RWPE2 (cell line): ENCODE data around the gene CCDC61.

Experiments used
- ATAC-seq: fragments of 200-7000 bp; cut with Tn5 transposase; 3 replicates; pipeline ENCODE4 v1.9.1; 2021; ENCODE audit warnings: low read depth
- DNase-seq: peaks from one replicate; pipeline ENCODE4 v3.0.0-alpha.2; 2020; ENCODE audit warnings: low spot score
- H3K27ac ChIP-seq: fragments of 450-650 bp; 2 replicates; pipeline ENCODE4 v1.5.1; 2017; ENCODE audit warnings: mild to moderate bottlenecking; ENCODE audit not compliant: poor library complexity, severe bottlenecking
- H3K27me3 ChIP-seq: fragments of 250-450 bp; sonication (Bioruptor Pico); 2 replicates; pipeline ENCODE4 v1.5.1; 2021; ENCODE audit warnings: mild to moderate bottlenecking, moderate library complexity; ENCODE audit not compliant: insufficient read depth, poor library complexity, severe bottlenecking
- H3K36me3 ChIP-seq: fragments of 250-450 bp; sonication (Bioruptor Pico); 2 replicates; pipeline ENCODE4 v1.5.1; 2020; ENCODE audit warnings: low read depth, mild to moderate bottlenecking, moderate library complexity
- H3K4me1 ChIP-seq: fragments of 250-450 bp; sonication (Bioruptor Pico); 2 replicates; pipeline ENCODE4 v1.5.1; 2021; ENCODE audit warnings: mild to moderate bottlenecking, moderate library complexity; ENCODE audit not compliant: insufficient read depth, poor library complexity, severe bottlenecking
- H3K4me3 ChIP-seq: fragments of 250-450 bp; sonication (Bioruptor Pico); 2 replicates; pipeline ENCODE4 v1.5.1; 2021; ENCODE audit warnings: mild to moderate bottlenecking, moderate library complexity; ENCODE audit not compliant: severe bottlenecking
- H3K9me3 ChIP-seq: fragments of 250-450 bp; sonication (Bioruptor Pico); 2 replicates; pipeline ENCODE4 v1.5.1; 2021; ENCODE audit warnings: mild to moderate bottlenecking, moderate library complexity; ENCODE audit not compliant: severe bottlenecking
- TF ChIP-seq, protein P1 (sequence below): fragments of 450-650 bp; IDR thresholded peaks from one replicate; pipeline ENCODE4 v1.5.1; 2017; ENCODE audit warnings: mild to moderate bottlenecking, moderate library complexity; ENCODE audit not compliant: poor library complexity, severe bottlenecking

CCDC61 gene

DNA sequence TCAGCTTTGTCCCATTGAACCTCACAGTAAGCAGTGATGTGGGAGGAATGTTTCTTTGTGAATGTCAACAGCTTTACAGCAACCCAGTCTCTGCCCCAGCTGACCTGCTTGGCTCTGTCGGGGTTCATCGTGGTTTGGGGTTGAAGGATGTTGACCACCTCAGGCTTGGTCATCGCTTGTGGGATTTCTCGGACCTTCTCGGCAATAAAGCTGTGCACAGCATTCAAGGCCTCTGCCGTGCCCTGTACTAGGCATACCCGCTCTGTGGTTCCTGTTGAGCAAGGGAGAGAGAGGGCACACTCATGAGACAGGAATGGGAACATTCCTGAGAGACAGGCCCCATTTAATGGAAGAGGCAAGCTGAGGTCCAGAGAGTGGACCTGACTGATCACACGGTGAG, 41.6 kb upstream of the CCDC61 start:
- TF ChIP-seq, protein P1, sequence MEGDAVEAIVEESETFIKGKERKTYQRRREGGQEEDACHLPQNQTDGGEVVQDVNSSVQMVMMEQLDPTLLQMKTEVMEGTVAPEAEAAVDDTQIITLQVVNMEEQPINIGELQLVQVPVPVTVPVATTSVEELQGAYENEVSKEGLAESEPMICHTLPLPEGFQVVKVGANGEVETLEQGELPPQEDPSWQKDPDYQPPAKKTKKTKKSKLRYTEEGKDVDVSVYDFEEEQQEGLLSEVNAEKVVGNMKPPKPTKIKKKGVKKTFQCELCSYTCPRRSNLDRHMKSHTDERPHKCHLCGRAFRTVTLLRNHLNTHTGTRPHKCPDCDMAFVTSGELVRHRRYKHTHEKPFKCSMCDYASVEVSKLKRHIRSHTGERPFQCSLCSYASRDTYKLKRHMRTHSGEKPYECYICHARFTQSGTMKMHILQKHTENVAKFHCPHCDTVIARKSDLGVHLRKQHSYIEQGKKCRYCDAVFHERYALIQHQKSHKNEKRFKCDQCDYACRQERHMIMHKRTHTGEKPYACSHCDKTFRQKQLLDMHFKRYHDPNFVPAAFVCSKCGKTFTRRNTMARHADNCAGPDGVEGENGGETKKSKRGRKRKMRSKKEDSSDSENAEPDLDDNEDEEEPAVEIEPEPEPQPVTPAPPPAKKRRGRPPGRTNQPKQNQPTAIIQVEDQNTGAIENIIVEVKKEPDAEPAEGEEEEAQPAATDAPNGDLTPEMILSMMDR = no peak
- ATAC-seq = no peak
- Histone ChIP-seq H3K4me1 (peaks cover 5% of the 10 kb centered on the region), H3K27me3 (no peaks in the 10 kb centered on the region), H3K4me3 (no peak overlapping the region), H3K36me3 (no peaks in the 10 kb centered on the region), H3K9me3 (no peaks in the 10 kb centered on the region), H3K27ac (no peak overlapping the region)
- no peak for DNase-seq

DNA sequence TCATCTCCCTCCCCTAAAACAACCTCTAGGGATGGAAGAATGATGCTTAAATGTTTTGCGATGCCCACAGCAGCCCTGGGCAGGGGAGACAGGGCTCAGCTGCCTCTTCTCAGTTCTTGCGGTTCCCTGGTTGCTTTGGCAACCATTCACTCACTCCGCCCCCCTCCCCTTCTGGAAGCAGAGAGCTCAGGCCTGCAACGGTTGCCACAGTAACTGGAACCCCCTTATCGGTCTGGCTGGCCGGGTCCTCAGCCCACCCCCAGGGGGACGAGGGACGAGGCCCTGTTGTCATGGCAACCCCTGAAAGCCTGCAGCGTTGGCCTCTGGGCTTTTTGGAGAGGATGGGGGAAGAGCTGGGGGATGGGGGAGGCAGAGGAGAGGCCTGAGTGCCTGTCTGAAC, 41.1 kb upstream of the CCDC61 start:
- no peak overlapping the region for H3K27ac ChIP-seq
- DNase-seq = no peak
- TF ChIP-seq, protein P1 = no peak
- H3K4me3 ChIP-seq = no peak overlapping the region
- peaks cover 5% of the 10 kb centered on the region for H3K4me1 ChIP-seq
- no peaks in the 10 kb centered on the region for H3K9me3 ChIP-seq
- H3K36me3 ChIP-seq = no peaks in the 10 kb centered on the region
- H3K27me3 ChIP-seq = no peaks in the 10 kb centered on the region
- ATAC-seq = no peak

DNA sequence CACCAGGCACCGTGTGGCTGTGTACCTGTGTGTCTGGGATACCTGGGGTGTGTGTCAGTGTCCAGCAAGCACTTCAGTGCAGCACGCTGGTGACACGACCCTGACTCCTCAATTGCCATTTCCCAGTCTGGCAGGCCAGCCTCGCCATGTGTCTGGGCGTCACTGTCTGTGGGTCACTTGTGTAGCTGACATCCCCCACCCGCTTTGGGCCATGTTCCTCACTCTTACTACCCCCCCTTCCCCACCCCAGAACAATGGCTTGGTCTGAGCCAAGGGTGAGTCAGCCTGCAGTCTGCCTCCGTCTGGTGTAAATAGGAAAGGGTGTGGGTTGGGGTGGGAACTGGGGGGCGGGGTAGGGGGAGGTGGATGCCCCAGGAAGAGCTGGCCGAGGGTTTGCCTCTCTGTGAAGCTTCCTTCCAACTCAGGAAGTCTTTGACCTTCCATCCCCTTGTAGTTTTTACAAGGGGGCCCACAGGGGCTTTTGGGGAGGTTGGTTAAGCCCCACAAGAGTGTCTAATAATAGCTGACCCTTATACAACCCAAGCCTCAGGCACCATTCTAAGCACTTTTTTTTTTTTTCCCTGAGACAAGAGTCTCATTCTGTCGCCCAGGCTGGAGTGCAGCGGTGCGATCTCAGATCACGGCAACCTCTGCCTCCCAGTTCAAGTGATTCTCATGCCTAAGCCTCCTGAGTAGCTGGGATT, 39.2 kb upstream of the CCDC61 start:
- DNase-seq = no peak
- TF ChIP-seq, protein P1 = no peak
- Histone ChIP-seq H3K36me3 (no peaks in the 10 kb centered on the region), H3K9me3 (no peaks in the 10 kb centered on the region), H3K4me1 (peaks cover 5% of the 10 kb centered on the region), H3K27ac (peak overlapping the region; percentile 19), H3K27me3 (no peaks in the 10 kb centered on the region), H3K4me3 (no peak overlapping the region)
- ATAC-seq = peak; percentile 72

DNA sequence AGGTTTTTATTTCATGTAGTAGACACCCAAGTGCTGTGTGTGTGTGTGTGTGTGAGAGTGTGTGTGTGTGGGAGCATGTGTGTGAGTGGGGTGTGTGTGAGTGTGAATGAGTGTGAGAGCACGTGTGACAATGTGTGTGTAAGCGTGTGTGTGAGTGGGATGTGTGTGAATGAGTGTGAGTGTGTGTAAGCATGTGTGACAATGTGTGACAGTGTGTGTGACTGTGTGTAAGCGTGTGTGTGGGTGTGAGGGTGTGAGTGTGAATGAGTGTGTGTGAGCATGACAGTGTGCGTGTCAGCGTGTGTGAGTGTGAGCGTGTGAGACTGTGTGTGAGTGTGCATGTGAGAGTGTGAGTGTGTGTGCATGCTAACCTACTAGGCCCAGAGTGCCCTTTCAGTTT, 36.9 kb upstream of the CCDC61 start:
- H3K27ac ChIP-seq = no peak overlapping the region
- no peak overlapping the region for H3K4me3 ChIP-seq
- H3K36me3 ChIP-seq = no peaks in the 10 kb centered on the region
- ATAC-seq (no peak), DNase-seq (no peak)
- H3K27me3 ChIP-seq = no peaks in the 10 kb centered on the region
- TF ChIP-seq, protein P1 = no peak
- H3K9me3 ChIP-seq = no peaks in the 10 kb centered on the region
- H3K4me1 ChIP-seq = peaks cover 5% of the 10 kb centered on the region

DNA sequence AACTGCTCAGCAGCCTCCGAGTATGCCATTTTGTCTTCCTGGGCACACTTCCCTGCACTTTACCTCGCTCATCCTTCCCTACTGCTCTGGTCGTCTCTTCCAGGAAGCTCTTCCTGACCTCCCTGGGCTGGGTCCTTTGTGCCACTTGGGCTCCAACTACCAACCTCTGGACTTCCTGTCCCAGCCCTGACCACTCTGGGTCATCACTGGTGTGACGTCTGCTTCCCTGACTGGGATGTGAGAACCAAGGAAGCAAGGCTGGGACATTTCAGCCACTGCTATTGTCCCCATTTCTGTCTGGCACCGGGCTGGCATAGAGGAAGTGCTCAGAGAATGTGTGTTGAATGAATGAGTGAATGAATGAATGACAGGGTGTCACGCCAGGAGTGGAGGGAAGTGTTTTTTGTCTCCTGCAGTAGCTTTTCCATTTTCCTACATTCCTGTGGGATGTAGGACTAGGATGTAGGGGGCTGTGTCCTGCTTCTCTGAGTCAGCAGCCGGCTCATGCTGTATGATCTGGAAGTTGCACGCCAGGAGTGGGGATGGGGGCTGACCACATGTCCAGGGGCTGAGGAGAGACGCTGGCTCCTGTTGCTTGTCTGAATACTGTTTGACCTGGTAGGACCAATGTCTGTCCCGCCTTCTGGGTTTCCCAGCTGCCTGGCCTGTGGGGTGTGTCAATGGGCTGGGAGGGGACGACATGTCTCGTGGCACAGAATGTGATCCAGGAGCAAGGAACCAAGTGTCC, 36.3 kb upstream of the CCDC61 start:
- Histone ChIP-seq H3K27ac (no peak overlapping the region), H3K9me3 (no peaks in the 10 kb centered on the region), H3K4me3 (no peak overlapping the region), H3K27me3 (no peaks in the 10 kb centered on the region), H3K36me3 (no peaks in the 10 kb centered on the region), H3K4me1 (peaks cover 5% of the 10 kb centered on the region)
- ATAC-seq (no peak), DNase-seq (no peak)
- TF ChIP-seq, protein P1 = no peak
